ENCODE measurements around the gene AP1M1.

GRCh38 chr19:16222806-16223205, 25.1 kb downstream of the AP1M1 start:
- TF ChIP-seq CTCF (IDR thresholded peaks at IDR 0.05) (no peak), POLR2A (IDR thresholded peaks at IDR 0.05) (no peak)

Measured in tibial nerve (tissue), 3 donors.